ENCODE measurements around the gene PEX7.
"Not testable (repeated sequence)": the region's sequence is repeated elsewhere in the genome, so short reads cannot be mapped to it uniquely, and the experiment has no call there.

The PEX7 gene

GRCh38 chr6:136895901-136896300, 73.5 kb downstream of the PEX7 start:
- DNase-seq (ENCODE audit: low read depth) = no peak

GRCh38 chr6:136897071-136897470, 74.7 kb downstream of the PEX7 start:
- DNase-seq (ENCODE audit: low read depth) = no peak

- DNase-seq (ENCODE audit: low read depth) = no peak
Observed at GRCh38 chr6:136901212-136901784, 78.9 kb downstream of the PEX7 start.

GRCh38 chr6:136904477-136904876, 82.1 kb downstream of the PEX7 start:
- not testable (repeated sequence) for DNase-seq (ENCODE audit: low read depth)

GRCh38 chr6:136914947-136915346, 92.6 kb downstream of the PEX7 start:
- no peak for DNase-seq (ENCODE audit: low read depth)

GRCh38 chr6:136918706-136919105, 96.3 kb downstream of the PEX7 start:
- no peak for DNase-seq (ENCODE audit: low read depth)

- no peak for DNase-seq (ENCODE audit: low read depth)
Observed at GRCh38 chr6:136920216-136920615, 97.8 kb downstream of the PEX7 start.

GRCh38 chr6:136920671-136921380, 98.4 kb downstream of the PEX7 start:
- DNase-seq (ENCODE audit: low read depth) = no peak

GRCh38 chr6:136921381-136921935, 99.1 kb downstream of the PEX7 start:
- no peak for DNase-seq (ENCODE audit: low read depth)

GRCh38 chr6:136921936-136922684, 99.7 kb downstream of the PEX7 start, which contains the start of gene SLC35D3:
Gene SLC35D3, plus strand, starts transcription at chr6:136922301. Its CDS starts 128 bp downstream, at chr6:136922429.
- DNase-seq (ENCODE audit: low read depth) = no peak

GRCh38 chr6:136922685-136923006, 100.3 kb downstream of the PEX7 start:
- DNase-seq (ENCODE audit: low read depth) = no peak

- DNase-seq (ENCODE audit: low read depth) = no peak
Observed at GRCh38 chr6:136923116-136923953, 100.9 kb downstream of the PEX7 start.

GRCh38 chr6:136923954-136924673, 101.7 kb downstream of the PEX7 start:
- DNase-seq (ENCODE audit: low read depth) = no peak

- DNase-seq (ENCODE audit: low read depth) = no peak
Observed at GRCh38 chr6:136926383-136926782, 104.0 kb downstream of the PEX7 start.

- DNase-seq (ENCODE audit: low read depth) = no peak
Observed at GRCh38 chr6:136927292-136927691, 104.9 kb downstream of the PEX7 start.

- no peak for DNase-seq (ENCODE audit: low read depth)
Observed at GRCh38 chr6:136930528-136930927, 108.1 kb downstream of the PEX7 start.

- no peak for DNase-seq (ENCODE audit: low read depth)
Observed at GRCh38 chr6:136932599-136932998, 110.2 kb downstream of the PEX7 start.

GRCh38 chr6:136945072-136945471, 122.7 kb downstream of the PEX7 start:
- DNase-seq (ENCODE audit: low read depth) = no peak

- DNase-seq (ENCODE audit: low read depth) = no peak
Observed at GRCh38 chr6:136945711-136946121, 123.3 kb downstream of the PEX7 start.

- no peak for DNase-seq (ENCODE audit: low read depth)
Observed at GRCh38 chr6:136947037-136947436, 124.6 kb downstream of the PEX7 start.

- not testable (repeated sequence) for DNase-seq (ENCODE audit: low read depth)
Observed at GRCh38 chr6:136949957-136950356, 127.6 kb downstream of the PEX7 start.
